GM10248 (cell line): ENCODE data around the gene MOV10L1.
"Not testable (repeated sequence)": the region's sequence is repeated elsewhere in the genome, so short reads cannot be mapped to it uniquely, and the experiment has no call there.

ENCODE experiments used
- CTCF ChIA-PET: fragments of 300-600 bp; sonication (Branson Sonifier 250); formaldehyde crosslinking; extraction: SDS; loops from one replicate; lab custom pipeline; 2021; ENCODE audit warnings: antibody characterized with exemption; lab: Yijun Ruan, JAX
- POLR2A ChIA-PET: fragments of 350-650 bp; sonication (Branson Sonifier 250); formaldehyde crosslinking; extraction: SDS; loops from one replicate; lab custom pipeline; 2020; ENCODE audit warnings: antibody characterized with exemption; lab: Yijun Ruan, JAX
- DNase-seq: peaks from one replicate; pipeline ENCODE4 v3.0.0; 2012; ENCODE audit errors: extremely low spot score
- CTCF ChIP-seq: IDR thresholded peaks from 2 replicates; pipeline ENCODE4 v1.5.1; 2012; ENCODE audit warnings: mild to moderate bottlenecking, low read depth; ENCODE audit errors: extremely low read depth, missing control alignments, control extremely low read depth

Gene MOV10L1

GRCh38 chr22:50141462-50141861 is 51.7 kb downstream of the MOV10L1 start:
- TF ChIP-seq CTCF = no peak
- ChIA-PET POLR2A (no interaction called here), CTCF (interaction anchor here (2.4 kb wide), 1 partner anchor 211 kb away, joined by 7 read pairs; no protein-coding TSS in a partner anchor)
- DNase-seq = no peak

GRCh38 chr22:50141891-50142363 is 52.1 kb downstream of the MOV10L1 start:
- TF ChIP-seq CTCF = no peak
- CTCF ChIA-PET = interaction anchor here (0.8 to 2.4 kb wide), 3 partner anchors 39 to 211 kb away, joined by 3 to 7 read pairs (median 3); no protein-coding TSS in a partner anchor
- no peak for DNase-seq
- POLR2A ChIA-PET = no interaction called here

GRCh38 chr22:50143096-50143495 is 53.3 kb downstream of the MOV10L1 start:
- no peak for TF ChIP-seq CTCF
- ChIA-PET POLR2A (no interaction called here), CTCF (interaction anchor here (1.1 to 2.4 kb wide), 3 partner anchors 9 to 382 kb away, joined by 3 to 7 read pairs (median 4); partner anchors contain the start of gene SCO2)
- DNase-seq = no peak

- CTCF ChIA-PET = interaction anchor here (1.4 to 2.4 kb wide), 2 partner anchors 213 to 381 kb away, joined by 3 to 7 read pairs; partner anchors contain the start of gene SCO2
- no peak for TF ChIP-seq CTCF
- no peak for DNase-seq
- POLR2A ChIA-PET = no interaction called here
These were observed 54.3 kb downstream of the MOV10L1 start for GRCh38 chr22:50144005-50144614.

- DNase-seq = no peak
- POLR2A ChIA-PET = no interaction called here
- CTCF ChIA-PET = interaction anchor here (1.1 kb wide), 1 partner anchor 13 kb away, joined by 4 read pairs; no protein-coding TSS in a partner anchor
- no peak for TF ChIP-seq CTCF
These were observed 56.1 kb downstream of the MOV10L1 start for GRCh38 chr22:50145721-50146438.

GRCh38 chr22:50146439-50147238 is 56.8 kb downstream of the MOV10L1 start:
- DNase-seq = peak; percentile 61
- CTCF ChIA-PET = interaction anchor here (1.1 kb wide), 1 partner anchor 12 kb away, joined by 4 read pairs; no protein-coding TSS in a partner anchor
- POLR2A ChIA-PET = no interaction called here
- no peak for TF ChIP-seq CTCF

- POLR2A ChIA-PET = interaction anchor here (0.6 kb wide), 1 partner anchor 124 kb away, joined by 6 read pairs; no protein-coding TSS in a partner anchor
- not testable (repeated sequence) for DNase-seq
- CTCF ChIA-PET = interaction anchor here (1.3 to 4.0 kb wide), 8 partner anchors 12 to 75 kb away, joined by 3 to 23 read pairs (median 10); no protein-coding TSS in a partner anchor
These were observed 57.7 kb downstream of the MOV10L1 start for GRCh38 chr22:50147258-50148165.
